Activated T-helper 17 cell treated with anti-CD3 and anti-CD28 coated beads, Interleukin-2, amount 50 U/mL, for 72 hours (primary cell): ENCODE results near the gene TASP1. TPM values are rescaled to one million over a fixed set of nuclear protein-coding genes. Genes with fewer than 3 reads are reported as not detected.

ENCODE experiments used
- ATAC-seq: fragments of 150-1000 bp; cut with Tn5 transposase; replicated peaks from 2 replicates; pipeline ENCODE4 v1.10.0; 2021; ENCODE audit warnings: mild to moderate bottlenecking, moderate library complexity
- H3K27ac Mint-ChIP-seq: one replicate; pipeline ENCODE4 v1.8.0; 2022; ENCODE audit warnings: mixed read lengths
- H3K27me3 Mint-ChIP-seq: one replicate; pipeline ENCODE4 v1.8.0; 2022; ENCODE audit warnings: mixed read lengths
- H3K36me3 Mint-ChIP-seq: one replicate; pipeline ENCODE4 v1.8.0; 2022; ENCODE audit warnings: low read depth, mild to moderate bottlenecking, mixed read lengths
- H3K4me1 Mint-ChIP-seq: one replicate; pipeline ENCODE4 v1.8.0; 2022; ENCODE audit warnings: mixed read lengths
- H3K4me3 Mint-ChIP-seq: one replicate; pipeline ENCODE4 v1.8.0; 2022; ENCODE audit warnings: mild to moderate bottlenecking, mixed read lengths
- H3K9me3 Mint-ChIP-seq: one replicate; pipeline ENCODE4 v1.8.0; 2022; ENCODE audit warnings: mixed read lengths
- total RNA-seq, 2 donors: library from RNA; stranded (reverse); gene quantifications; one replicate each; pipeline ENCODE4 v1.2.3, GENCODE V29; 2022

The TASP1 gene
- total RNA-seq, 2 donors from 2014 or later: 8.6 to 11.2 TPM

GRCh38 chr20:13567663-13568062 lies 71.1 kb downstream of the TASP1 start:
- H3K4me1 Mint-ChIP-seq: no peaks in the 10 kb centered on the region
- no peak for ATAC-seq
- H3K27me3 Mint-ChIP-seq: no peaks in the 10 kb centered on the region
- H3K36me3 Mint-ChIP-seq: peaks cover 48% of the 10 kb centered on the region
- H3K27ac Mint-ChIP-seq: no peak overlapping the region
- no peak overlapping the region for H3K4me3 Mint-ChIP-seq
- H3K9me3 Mint-ChIP-seq: no peaks in the 10 kb centered on the region

DNA sequence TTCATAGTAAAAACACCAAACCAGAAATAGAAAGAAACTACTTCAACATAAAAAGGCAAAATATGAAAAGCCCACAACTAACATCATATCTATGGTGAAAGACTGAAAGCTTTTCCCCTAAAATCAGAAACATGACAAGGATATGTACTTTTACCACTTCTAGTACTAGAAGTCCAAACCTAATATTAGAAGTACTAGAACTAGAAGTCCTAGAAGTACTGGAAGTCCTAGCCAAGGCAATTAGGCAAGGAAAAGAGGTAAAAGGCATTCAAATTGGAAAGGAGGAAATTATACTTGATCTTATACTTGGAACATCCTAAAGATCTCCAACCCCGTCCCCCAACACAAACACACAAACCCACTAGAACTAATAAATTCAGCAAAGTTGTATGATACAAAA lies 74.9 kb downstream of the TASP1 start:
- Mint-ChIP-seq H3K9me3 (peaks cover 4% of the 10 kb centered on the region), H3K27ac (no peak overlapping the region), H3K4me3 (no peak overlapping the region), H3K27me3 (no peaks in the 10 kb centered on the region), H3K4me1 (no peaks in the 10 kb centered on the region), H3K36me3 (peaks cover 78% of the 10 kb centered on the region)
- ATAC-seq: no peak

DNA sequence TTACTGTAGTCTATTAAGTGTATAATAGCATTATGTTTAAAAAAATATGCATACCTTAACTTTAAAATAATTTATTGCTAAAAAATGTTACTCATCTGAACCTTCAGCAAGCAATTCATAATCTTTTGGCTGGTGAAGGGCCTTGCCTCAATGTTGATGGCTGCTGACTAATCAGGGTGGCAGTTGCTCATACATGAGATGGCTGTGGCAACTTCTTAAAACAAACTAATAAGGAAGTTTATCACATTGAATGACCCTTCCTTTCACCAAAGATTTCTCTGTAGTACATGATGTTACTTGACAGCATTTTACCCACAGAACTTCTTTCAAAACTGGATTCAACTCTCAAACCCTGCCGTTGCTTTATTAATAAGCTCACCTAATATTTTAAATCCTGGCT lies 84.0 kb downstream of the TASP1 start:
- Mint-ChIP-seq H3K4me1 (no peaks in the 10 kb centered on the region), H3K9me3 (no peaks in the 10 kb centered on the region), H3K36me3 (peaks cover 56% of the 10 kb centered on the region), H3K27ac (no peak overlapping the region), H3K27me3 (no peaks in the 10 kb centered on the region), H3K4me3 (no peak overlapping the region)
- no peak for ATAC-seq

- peaks cover 52% of the 10 kb centered on the region for H3K36me3 Mint-ChIP-seq
- H3K9me3 Mint-ChIP-seq: no peaks in the 10 kb centered on the region
- no peak overlapping the region for H3K4me3 Mint-ChIP-seq
- ATAC-seq: no peak
- H3K27ac Mint-ChIP-seq: no peak overlapping the region
- no peaks in the 10 kb centered on the region for H3K27me3 Mint-ChIP-seq
- no peaks in the 10 kb centered on the region for H3K4me1 Mint-ChIP-seq
Observed at GRCh38 chr20:13554076-13554475, 84.7 kb downstream of the TASP1 start.

DNA sequence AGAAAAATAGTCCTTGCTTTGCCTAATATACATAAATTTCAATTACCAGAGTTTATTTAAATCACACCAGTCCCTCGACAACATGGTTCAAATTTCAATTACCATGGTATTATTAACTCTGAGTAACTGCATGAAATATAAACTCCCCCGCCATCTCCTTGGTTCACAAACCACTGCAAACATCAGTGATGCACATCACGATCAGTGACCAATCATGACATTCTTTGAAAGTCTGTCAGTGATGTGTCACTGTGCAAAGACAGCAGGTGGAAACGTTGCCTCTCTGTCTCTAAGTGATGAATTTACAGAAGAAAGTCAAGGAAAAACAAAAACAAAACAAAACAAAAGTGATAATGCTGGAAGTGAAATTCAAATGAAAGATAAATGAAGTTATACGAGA lies 86.7 kb downstream of the TASP1 start:
- no peak overlapping the region for H3K27ac Mint-ChIP-seq
- no peaks in the 10 kb centered on the region for H3K4me1 Mint-ChIP-seq
- no peaks in the 10 kb centered on the region for H3K27me3 Mint-ChIP-seq
- H3K4me3 Mint-ChIP-seq: no peak overlapping the region
- H3K9me3 Mint-ChIP-seq: no peaks in the 10 kb centered on the region
- peaks cover 40% of the 10 kb centered on the region for H3K36me3 Mint-ChIP-seq
- ATAC-seq: no peak

DNA sequence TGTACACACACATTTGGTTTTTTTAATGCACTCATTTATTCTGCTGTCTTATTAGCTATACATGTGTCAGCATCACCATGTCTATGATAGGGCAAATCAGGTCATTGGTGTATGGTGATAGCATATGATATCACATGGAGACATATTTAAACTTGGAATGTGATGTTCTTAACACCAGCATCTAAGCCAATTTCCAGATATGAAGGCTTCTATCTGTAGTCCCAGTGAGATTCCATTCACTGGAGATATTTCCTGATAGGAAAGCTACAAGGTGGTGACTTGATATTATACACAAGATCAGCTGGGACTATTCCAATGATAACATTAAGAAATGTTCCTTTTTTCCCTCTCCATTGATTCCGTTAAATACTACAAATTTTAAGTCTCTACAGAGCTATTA lies 89.3 kb downstream of the TASP1 start:
- Mint-ChIP-seq H3K4me1 (no peaks in the 10 kb centered on the region), H3K9me3 (no peaks in the 10 kb centered on the region), H3K27me3 (no peaks in the 10 kb centered on the region), H3K27ac (no peak overlapping the region), H3K36me3 (peaks cover 18% of the 10 kb centered on the region), H3K4me3 (no peak overlapping the region)
- no peak for ATAC-seq

DNA sequence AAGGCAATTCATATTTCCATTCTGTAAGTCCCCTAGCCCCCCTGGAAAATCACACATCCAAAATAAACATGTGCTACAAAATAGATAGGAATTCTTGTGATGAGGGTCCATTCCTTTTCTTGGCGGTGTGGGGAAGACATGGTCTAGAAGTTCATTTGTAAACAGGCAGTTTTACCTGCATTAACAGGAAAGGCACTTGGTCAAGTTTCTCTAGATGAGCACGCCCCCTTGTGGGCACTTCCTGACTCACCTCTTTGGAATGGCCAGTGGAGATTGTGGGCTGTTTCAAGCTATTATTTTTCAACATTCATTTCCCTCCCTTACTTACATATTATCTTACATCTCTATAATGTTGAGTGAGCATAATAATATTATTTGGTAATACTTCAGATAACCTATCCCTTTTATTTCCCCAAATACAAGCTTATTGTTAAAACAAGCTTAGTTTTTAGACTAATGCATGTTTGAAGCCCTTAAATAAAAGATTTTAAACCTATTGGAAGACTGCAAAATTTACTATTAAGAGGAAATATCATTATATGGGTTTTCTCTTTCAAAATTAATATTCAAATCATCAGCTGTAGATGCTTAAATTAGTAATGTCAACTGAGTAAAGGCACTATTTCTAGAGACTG lies 92.1 kb downstream of the TASP1 start:
- H3K9me3 Mint-ChIP-seq: no peaks in the 10 kb centered on the region
- peaks cover 8% of the 10 kb centered on the region for H3K36me3 Mint-ChIP-seq
- ATAC-seq: peak; percentile 35
- H3K27ac Mint-ChIP-seq: no peak overlapping the region
- no peaks in the 10 kb centered on the region for H3K27me3 Mint-ChIP-seq
- H3K4me1 Mint-ChIP-seq: no peaks in the 10 kb centered on the region
- H3K4me3 Mint-ChIP-seq: no peak overlapping the region

GRCh38 chr20:13545790-13546189 lies 92.9 kb downstream of the TASP1 start:
- Mint-ChIP-seq H3K27me3 (no peaks in the 10 kb centered on the region), H3K9me3 (no peaks in the 10 kb centered on the region), H3K36me3 (peaks cover 5% of the 10 kb centered on the region), H3K27ac (no peak overlapping the region), H3K4me1 (no peaks in the 10 kb centered on the region), H3K4me3 (no peak overlapping the region)
- no peak for ATAC-seq

DNA sequence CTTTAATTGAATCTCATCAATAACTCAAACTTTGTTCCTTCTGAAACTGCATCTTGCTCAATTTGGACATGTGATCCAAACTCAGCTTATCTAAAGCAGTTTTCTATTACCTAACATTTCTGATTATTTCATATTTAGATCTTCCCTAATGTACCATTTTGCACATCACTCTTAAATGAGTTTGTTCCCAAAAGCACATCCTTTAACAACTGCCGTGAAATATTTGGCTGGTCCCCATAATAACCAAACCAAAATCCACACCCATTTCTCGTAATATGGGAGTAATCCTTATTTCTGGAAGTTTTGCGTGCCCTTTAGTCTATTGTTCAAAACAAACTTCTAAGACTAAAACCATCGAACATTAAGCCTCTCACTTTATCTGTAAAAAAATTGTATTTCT lies 94.9 kb downstream of the TASP1 start:
- no peak overlapping the region for H3K27ac Mint-ChIP-seq
- no peak for ATAC-seq
- H3K4me3 Mint-ChIP-seq: no peak overlapping the region
- no peaks in the 10 kb centered on the region for H3K4me1 Mint-ChIP-seq
- H3K36me3 Mint-ChIP-seq: peaks cover 5% of the 10 kb centered on the region
- no peaks in the 10 kb centered on the region for H3K27me3 Mint-ChIP-seq
- H3K9me3 Mint-ChIP-seq: no peaks in the 10 kb centered on the region

- H3K9me3 Mint-ChIP-seq: no peaks in the 10 kb centered on the region
- H3K27ac Mint-ChIP-seq: no peak overlapping the region
- H3K4me3 Mint-ChIP-seq: no peak overlapping the region
- H3K4me1 Mint-ChIP-seq: no peaks in the 10 kb centered on the region
- H3K27me3 Mint-ChIP-seq: no peaks in the 10 kb centered on the region
- ATAC-seq: no peak
- peaks cover 25% of the 10 kb centered on the region for H3K36me3 Mint-ChIP-seq
Observed at GRCh38 chr20:13535627-13536026, 103.1 kb downstream of the TASP1 start.

DNA sequence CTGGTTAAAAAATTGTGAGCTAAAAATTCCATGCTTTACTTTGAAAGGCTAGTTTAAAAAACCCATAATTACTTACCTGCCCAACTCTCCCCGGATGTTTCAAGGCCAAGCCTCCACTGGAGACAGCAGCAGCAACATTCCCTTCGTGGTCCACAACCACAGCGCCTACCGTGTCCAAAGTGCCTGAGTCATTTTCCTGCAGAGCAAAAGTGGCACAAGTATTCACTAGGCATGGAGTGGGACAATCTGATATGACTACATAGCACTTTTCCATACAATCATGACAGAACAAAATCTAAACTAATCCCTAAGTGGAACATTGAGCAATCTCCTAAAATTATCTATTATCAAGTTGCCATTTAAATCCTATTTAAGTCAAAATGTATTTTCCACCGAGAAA lies 104.8 kb downstream of the TASP1 start:
- no peak for ATAC-seq
- Mint-ChIP-seq H3K27ac (no peak overlapping the region), H3K9me3 (no peaks in the 10 kb centered on the region), H3K4me3 (no peak overlapping the region), H3K36me3 (peaks cover 28% of the 10 kb centered on the region), H3K4me1 (no peaks in the 10 kb centered on the region), H3K27me3 (no peaks in the 10 kb centered on the region)

DNA sequence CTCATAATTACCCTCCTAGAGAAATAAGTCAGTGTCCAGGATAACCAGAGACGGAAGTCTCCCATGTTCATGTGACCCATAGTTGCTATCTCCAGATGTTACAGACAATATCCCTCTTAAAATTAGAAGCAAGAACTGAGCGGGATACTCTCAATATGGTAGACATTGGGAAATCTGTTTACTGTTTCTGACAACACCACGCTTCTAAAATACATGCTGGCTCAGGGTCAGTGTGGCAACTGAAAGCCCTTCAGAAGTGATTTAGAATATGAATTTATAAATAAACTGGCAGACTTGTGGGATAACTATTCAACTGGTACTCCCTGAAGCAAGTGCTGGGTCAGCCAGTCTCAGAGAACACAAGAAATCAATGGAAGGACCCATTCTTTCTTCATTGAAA lies 108.6 kb downstream of the TASP1 start:
- H3K9me3 Mint-ChIP-seq: peaks cover 7% of the 10 kb centered on the region
- H3K27ac Mint-ChIP-seq: no peak overlapping the region
- H3K27me3 Mint-ChIP-seq: no peaks in the 10 kb centered on the region
- ATAC-seq: no peak
- no peak overlapping the region for H3K4me3 Mint-ChIP-seq
- no peaks in the 10 kb centered on the region for H3K4me1 Mint-ChIP-seq
- peaks cover 65% of the 10 kb centered on the region for H3K36me3 Mint-ChIP-seq

GRCh38 chr20:13526551-13526950 lies 112.2 kb downstream of the TASP1 start:
- Mint-ChIP-seq H3K27ac (no peak overlapping the region), H3K36me3 (peaks cover 75% of the 10 kb centered on the region), H3K27me3 (no peaks in the 10 kb centered on the region), H3K4me1 (no peaks in the 10 kb centered on the region), H3K4me3 (no peak overlapping the region), H3K9me3 (peaks cover 17% of the 10 kb centered on the region)
- ATAC-seq: no peak

GRCh38 chr20:13525225-13525940 lies 113.3 kb downstream of the TASP1 start:
- Mint-ChIP-seq H3K4me1 (no peaks in the 10 kb centered on the region), H3K36me3 (peaks cover 75% of the 10 kb centered on the region)
- no peak for ATAC-seq

DNA sequence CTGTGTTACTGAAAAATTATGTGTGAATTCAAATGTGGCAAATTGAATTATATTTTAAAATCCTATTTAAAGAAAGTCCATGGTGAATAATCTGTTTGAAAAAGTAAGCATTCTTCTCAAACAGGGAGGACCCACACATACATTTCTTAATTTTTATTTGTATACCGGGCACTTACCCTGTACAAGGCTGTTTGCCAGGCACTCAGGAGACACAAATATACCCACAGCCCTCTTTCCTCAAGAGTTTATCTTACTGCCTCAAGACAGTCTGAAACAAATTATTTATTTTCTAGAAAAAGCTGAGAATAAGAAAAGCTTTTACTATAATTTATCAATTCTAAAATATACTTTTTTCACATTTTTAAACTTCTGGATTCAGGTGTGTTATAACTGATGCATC lies 114.4 kb downstream of the TASP1 start:
- no peak overlapping the region for H3K4me3 Mint-ChIP-seq
- peaks cover 75% of the 10 kb centered on the region for H3K36me3 Mint-ChIP-seq
- peaks cover 17% of the 10 kb centered on the region for H3K9me3 Mint-ChIP-seq
- no peaks in the 10 kb centered on the region for H3K4me1 Mint-ChIP-seq
- ATAC-seq: no peak
- H3K27ac Mint-ChIP-seq: no peak overlapping the region
- H3K27me3 Mint-ChIP-seq: no peaks in the 10 kb centered on the region

More at GRCh38 chr20:13525225-13525940, 113.3 kb downstream of the TASP1 start:
- no peak overlapping the region for H3K27ac Mint-ChIP-seq
- no peak overlapping the region for H3K4me3 Mint-ChIP-seq
- H3K27me3 Mint-ChIP-seq: no peaks in the 10 kb centered on the region
- H3K9me3 Mint-ChIP-seq: peaks cover 17% of the 10 kb centered on the region
